GM12878 (cell line): ENCODE measurements around the gene PEX26. TPM values are rescaled to one million over a fixed set of nuclear protein-coding genes. Genes with fewer than 3 reads are reported as not detected.

Experiments used
- CTCF ChIP-seq, 3 experiments: IDR thresholded peaks in 2 of 3; conservative IDR thresholded peaks in 1 of 3; 2 replicates each; pipeline ENCODE4 v1.5.1; 2011; ENCODE audit warnings: low read depth in 3 of 3, low read length in 3 of 3, mild to moderate bottlenecking in 3 of 3, control low read depth in 2 of 3, moderate library complexity in 2 of 3, inconsistent platforms in 1 of 3, mixed read lengths in 1 of 3; ENCODE audit not compliant: control insufficient read depth in 2 of 3, insufficient read depth in 1 of 3; ENCODE audit errors: extremely low read depth in 1 of 3
- DPF2 ChIP-seq: fragments of 450-650 bp; IDR thresholded peaks from 2 replicates; pipeline ENCODE4 v1.6.1; 2017; ENCODE audit warnings: mild to moderate bottlenecking
- ESRRA ChIP-seq: IDR thresholded peaks from 2 replicates; pipeline ENCODE4 v1.6.1; 2012; ENCODE audit warnings: mild to moderate bottlenecking, low read length, improper control_type of control experiment
- EZH2 ChIP-seq: IDR thresholded peaks from 2 replicates; pipeline ENCODE4 v1.6.1; 2012; ENCODE audit warnings: low read depth, mild to moderate bottlenecking, control low read depth, inconsistent platforms, low read length, borderline replicate concordance; ENCODE audit not compliant: control insufficient read depth
- FOXM1 ChIP-seq: IDR thresholded peaks from 2 replicates; pipeline ENCODE4 v1.6.1; 2012; ENCODE audit warnings: low read depth, mild to moderate bottlenecking, inconsistent platforms, low read length, moderate library complexity
- HDAC6 ChIP-seq: fragments of 200-600 bp; sonication (generic); IDR thresholded peaks from one replicate; pipeline ENCODE4 v1.8.0; 2017; ENCODE audit warnings: antibody characterized with exemption; ENCODE audit not compliant: unreplicated experiment
- KDM1A ChIP-seq: fragments of 200-600 bp; sonication (generic); IDR thresholded peaks from 2 replicates; pipeline ENCODE4 v1.6.1; 2016; ENCODE audit warnings: borderline replicate concordance
- MXI1 ChIP-seq: fragments of 150-350 bp; IDR thresholded peaks from 2 replicates; pipeline ENCODE4 v1.6.1; 2011; ENCODE audit warnings: low read depth, mild to moderate bottlenecking, inconsistent platforms, low read length, improper control_type of control experiment
- MYB ChIP-seq: fragments of 150-350 bp; IDR thresholded peaks from 2 replicates; pipeline ENCODE4 v1.6.1; 2014; ENCODE audit warnings: mild to moderate bottlenecking, low read depth, low read length, borderline replicate concordance
- NFXL1 ChIP-seq: fragments of 450-650 bp; IDR thresholded peaks from 2 replicates; pipeline ENCODE4 v1.6.1; 2017; ENCODE audit warnings: antibody characterized with exemption, mild to moderate bottlenecking, borderline replicate concordance
- NFYA ChIP-seq: IDR thresholded peaks from 2 replicates; pipeline ENCODE4 v1.6.1; 2011; ENCODE audit warnings: low read depth, mild to moderate bottlenecking, low read length, improper control_type of control experiment, borderline replicate concordance
- NFYB ChIP-seq: IDR thresholded peaks from 2 replicates; pipeline ENCODE4 v1.6.1; 2011; ENCODE audit warnings: low read depth, mild to moderate bottlenecking, low read length, improper control_type of control experiment, moderate library complexity; ENCODE audit not compliant: insufficient read depth
- NRF1 ChIP-seq: conservative IDR thresholded peaks from 2 replicates; pipeline ENCODE4 v1.6.1; 2011; ENCODE audit warnings: mild to moderate bottlenecking, low read depth, low read length, improper control_type of control experiment
- PAX8 ChIP-seq: fragments of 450-650 bp; IDR thresholded peaks from 2 replicates; pipeline ENCODE4 v1.6.1; 2017; ENCODE audit warnings: mild to moderate bottlenecking, moderate library complexity
- PBX3 ChIP-seq: IDR thresholded peaks from 2 replicates; pipeline ENCODE4 v1.6.1; 2011; ENCODE audit warnings: mild to moderate bottlenecking, low read depth, low read length, moderate library complexity; ENCODE audit not compliant: insufficient replicate concordance
- PML ChIP-seq: IDR thresholded peaks from 2 replicates; pipeline ENCODE4 v1.6.1; 2012; ENCODE audit warnings: low read length, inconsistent platforms
- POLR2AphosphoS5 ChIP-seq: IDR thresholded peaks from 2 replicates; pipeline ENCODE4 v1.6.1; 2011; ENCODE audit warnings: mild to moderate bottlenecking, low read length, inconsistent platforms
- RAD21 ChIP-seq: IDR thresholded peaks from 2 replicates; pipeline ENCODE4 v1.6.1; 2011; ENCODE audit warnings: mild to moderate bottlenecking, low read depth, low read length, moderate library complexity; ENCODE audit not compliant: insufficient read depth
- RBBP5 ChIP-seq: fragments of 200-600 bp; sonication (generic); conservative IDR thresholded peaks from 2 replicates; pipeline ENCODE4 v1.6.1; 2016
- RFX5 ChIP-seq: IDR thresholded peaks from 2 replicates; pipeline ENCODE4 v1.6.1; 2011; ENCODE audit warnings: low read depth, low read length, improper control_type of control experiment
- SMAD5 ChIP-seq: IDR thresholded peaks from 2 replicates; pipeline ENCODE4 v1.6.1; 2016; ENCODE audit warnings: antibody characterized with exemption, low read depth
- SMARCA5 ChIP-seq: fragments of 450-650 bp; IDR thresholded peaks from 2 replicates; pipeline ENCODE4 v1.6.1; 2017; ENCODE audit warnings: mild to moderate bottlenecking
- SMC3 ChIP-seq: IDR thresholded peaks from 2 replicates; pipeline ENCODE4 v1.6.1; 2011; ENCODE audit warnings: low read length, improper control_type of control experiment, borderline replicate concordance
- SRF ChIP-seq, 2 experiments: IDR thresholded peaks; 2 replicates each; pipeline ENCODE4 v1.6.1; 2011; ENCODE audit warnings: low read depth in 2 of 2, low read length in 2 of 2, mild to moderate bottlenecking in 1 of 2, moderate library complexity in 1 of 2
- TCF12 ChIP-seq: IDR thresholded peaks from 2 replicates; pipeline ENCODE4 v1.6.1; 2011; ENCODE audit warnings: low read depth, mild to moderate bottlenecking, low read length
- ZBED1 ChIP-seq: IDR thresholded peaks from 2 replicates; pipeline ENCODE4 v1.6.1; 2016; ENCODE audit warnings: borderline replicate concordance
- ZBTB33 ChIP-seq: fragments of 450-650 bp; IDR thresholded peaks from 2 replicates; pipeline ENCODE4 v1.6.1; 2017; ENCODE audit warnings: mild to moderate bottlenecking
- ZNF622 ChIP-seq: fragments of 450-650 bp; IDR thresholded peaks from 2 replicates; pipeline ENCODE4 v1.6.1; 2017; ENCODE audit warnings: mild to moderate bottlenecking, inconsistent platforms
- polyA plus RNA-seq, 11 experiments: library from polyadenylated mRNA; depleted of rRNA in 4 of 11; unstranded in 6 of 11; stranded (reverse) in 5 of 11; fragments of >200 nt; fragmentation: Nextera tagmentation in 4 of 11; fragmentation: Illumina TruSeq in 1 of 11; extraction: Ambion mirVana in 4 of 11; extraction: Trizol in 1 of 11; gene quantifications; 1 replicate in 1 of 11; 2 replicates in 10 of 11; pipeline versions ENCODE4 v1.2.1 to v1.2.3, GENCODE V29; 2011 to 2016; ENCODE audit warnings: inconsistent platforms in 2 of 11, missing spikeins in 2 of 11, low read depth in 1 of 11
- total RNA-seq, 4 experiments: library from RNA; depleted of rRNA in 3 of 4; stranded (reverse); fragments of >200 nt in 3 of 4; fragmentation: Illumina TruSeq in 1 of 4; extraction: Trizol in 1 of 4; gene quantifications; 2 replicates each; pipeline versions ENCODE4 v1.2.1 to v1.2.3, GENCODE V29; 2013 to 2021

The PEX26 gene
- total and polyA plus RNA-seq, 10 of the 15 experiments (the other 5 are each of a cell fraction or from before 2014, with no cell fraction given) = 0.79 to 50.8 (median 22.4) TPM

- TF ChIP-seq RAD21 (no peak), POLR2AphosphoS5 (no peak), RBBP5 (no peak), MXI1 (no peak), NFXL1 (no peak), ZBED1 (no peak), NFYB (no peak), ZNF622 (no peak), SRF (IDR thresholded peaks at IDR 0.05; ENCODE audit: low read depth in 2 of 2, low read length in 2 of 2) (no peak), NFYA (no peak), NRF1 (no peak), SMAD5 (no peak), EZH2 (no peak), RFX5 (no peak), SMC3 (no peak), DPF2 (peak; percentile 70), PML (no peak), PBX3 (no peak), MYB (no peak), TCF12 (no peak), SMARCA5 (0 out of 2 replicates have a peak, but pooled peaks have one; percentile 33), ZBTB33 (no peak), ESRRA (no peak), PAX8 (no peak), HDAC6 (no peak), CTCF (IDR thresholded peaks at IDR 0.05 in 2 of 3, conservative IDR thresholded peaks at IDR 0.05 in 1 of 3; ENCODE audit: control insufficient read depth in 2 of 3, extremely low read depth in 1 of 3, insufficient read depth in 1 of 3, low read depth in 3 of 3, low read length in 3 of 3) (no peak), KDM1A (no peak), FOXM1 (no peak)
These were observed 16.9 kb upstream of the PEX26 start (continued) for GRCh38 chr22:18060646-18061620.
